GM21390 (cell line): ENCODE results near the gene ATP6V1G2.
"Not testable (repeated sequence)": the region's sequence is repeated elsewhere in the genome, so short reads cannot be mapped to it uniquely, and the experiment has no call there.

Experiments used
- ATAC-seq: cut with Tn5 transposase; IDR thresholded peaks from one replicate; pipeline ENCODE4 v1.9.1; 2021; ENCODE audit not compliant: unreplicated experiment

ATP6V1G2 gene

DNA sequence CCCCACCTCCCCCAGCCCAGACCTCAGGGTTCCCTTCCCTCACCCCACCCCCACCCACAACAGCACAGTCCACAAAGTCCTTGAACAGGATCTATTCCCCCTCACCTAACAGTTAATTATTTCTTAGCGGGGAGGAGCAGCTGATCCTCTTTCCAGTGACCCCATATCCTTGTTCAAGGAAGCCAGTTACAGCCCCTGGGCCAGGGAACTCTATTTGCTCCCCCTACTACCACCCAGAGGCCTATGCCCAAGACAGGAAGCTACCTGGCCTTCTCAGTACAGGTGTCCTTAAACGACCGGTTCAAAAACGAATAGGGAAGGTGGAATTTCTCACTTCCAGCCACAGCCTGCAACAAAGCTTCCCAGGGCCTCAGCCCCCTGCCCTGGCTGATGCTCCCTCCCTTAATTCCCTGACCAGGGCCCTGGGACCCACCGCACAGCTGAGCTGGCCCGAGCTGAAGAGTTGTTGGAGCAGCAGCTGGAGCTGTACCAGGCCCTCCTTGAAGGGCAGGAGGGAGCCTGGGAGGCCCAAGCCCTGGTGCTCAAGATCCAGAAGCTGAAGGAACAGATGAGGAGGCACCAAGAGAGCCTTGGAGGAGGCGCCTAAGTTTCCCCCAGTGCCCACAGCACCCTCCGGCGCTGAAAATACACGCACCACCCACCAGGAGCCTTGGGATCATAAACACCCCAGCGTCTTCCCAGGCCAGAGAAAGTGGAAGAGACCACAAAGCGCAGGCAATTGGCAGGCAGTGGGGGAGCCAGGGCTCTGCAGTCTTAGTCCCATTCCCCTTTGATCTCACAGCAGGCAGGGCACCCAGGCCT, 16.9 kb downstream of the ATP6V1G2 start:
- no peak for ATAC-seq

DNA sequence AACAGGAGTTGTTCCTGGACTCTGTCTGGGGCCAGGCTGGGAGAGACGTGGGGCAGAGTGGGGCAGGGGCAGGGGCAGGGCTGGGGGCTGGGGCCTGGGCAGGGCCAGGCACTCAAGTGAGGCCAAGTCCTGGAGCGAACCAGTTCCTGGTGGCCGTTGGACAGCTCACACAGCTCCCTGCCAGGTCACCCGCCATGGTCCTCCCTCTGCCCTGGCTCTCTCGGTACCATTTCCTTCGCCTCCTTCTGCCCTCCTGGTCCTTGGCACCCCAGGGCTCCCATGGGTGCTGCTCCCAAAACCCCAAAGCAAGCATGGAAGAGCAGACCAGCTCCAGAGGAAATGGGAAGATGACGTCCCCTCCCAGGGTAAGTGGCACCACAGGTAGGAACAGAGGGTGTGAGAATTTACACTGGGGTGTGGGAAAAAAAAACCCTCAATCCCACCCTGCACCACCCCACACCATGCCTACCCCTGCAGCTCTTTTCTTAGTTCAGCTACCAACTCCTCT, 17.5 kb downstream of the ATP6V1G2 start, which contains the start of gene MCCD1:
MCCD1 (plus strand) TSS at position 142 of the 508 bp plus-strand sequence; CDS start at position 195, 53 bp downstream.
- ATAC-seq: no peak

DNA sequence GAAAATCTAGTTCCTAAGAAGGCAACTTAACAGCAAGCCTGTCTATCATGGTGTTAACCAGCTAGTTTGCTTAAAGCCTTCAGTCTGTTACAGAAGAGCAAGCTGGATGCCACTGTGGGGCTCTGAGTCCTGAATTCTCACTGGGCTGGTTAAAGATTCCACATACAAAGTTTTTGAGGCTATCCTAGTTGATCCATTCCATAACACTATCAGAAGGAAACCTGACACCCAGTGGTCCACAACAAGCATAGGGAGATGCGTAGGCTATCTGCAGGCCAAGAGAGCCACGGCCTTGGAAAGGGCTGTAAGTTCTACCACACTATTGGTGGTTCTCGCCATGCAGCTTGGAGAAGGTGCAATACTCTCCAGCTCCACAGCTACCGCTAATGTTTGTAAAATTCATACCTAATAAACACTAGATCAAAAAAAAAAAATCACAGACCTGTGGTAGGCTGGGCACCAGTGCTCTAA, 18.1 kb downstream of the ATP6V1G2 start:
- no peak for ATAC-seq

DNA sequence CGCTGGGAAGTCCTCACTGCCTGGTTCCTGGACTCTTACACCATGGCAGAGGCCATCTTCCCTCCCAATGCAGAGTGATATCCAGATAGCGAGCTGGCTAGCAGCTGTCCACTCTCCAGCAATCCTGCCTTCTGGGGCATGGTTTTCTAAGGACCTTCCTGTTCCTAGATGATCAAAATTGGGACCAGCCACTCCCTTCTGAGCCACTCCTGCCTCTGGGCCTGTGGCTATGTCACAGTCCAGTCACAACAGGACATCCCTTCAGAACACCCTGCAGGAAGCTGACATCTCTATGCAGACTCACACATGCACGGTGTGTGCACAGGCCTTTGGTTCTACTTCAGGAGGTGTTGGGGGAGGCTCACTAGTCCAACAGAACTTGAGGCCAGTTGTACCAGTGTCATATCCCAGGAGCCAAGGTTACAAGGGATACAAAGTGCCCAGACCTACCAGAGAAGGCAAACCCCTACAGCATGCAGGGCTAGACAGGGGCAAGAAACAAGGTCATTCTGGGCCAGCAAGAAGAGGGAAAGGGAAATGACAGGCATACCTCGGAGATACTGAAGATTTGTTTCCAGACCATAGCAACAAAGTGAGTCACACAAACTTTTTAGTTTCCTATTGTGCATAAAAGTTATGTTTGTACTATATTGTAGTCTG, 20.3 kb downstream of the ATP6V1G2 start:
- ATAC-seq: no peak

DNA sequence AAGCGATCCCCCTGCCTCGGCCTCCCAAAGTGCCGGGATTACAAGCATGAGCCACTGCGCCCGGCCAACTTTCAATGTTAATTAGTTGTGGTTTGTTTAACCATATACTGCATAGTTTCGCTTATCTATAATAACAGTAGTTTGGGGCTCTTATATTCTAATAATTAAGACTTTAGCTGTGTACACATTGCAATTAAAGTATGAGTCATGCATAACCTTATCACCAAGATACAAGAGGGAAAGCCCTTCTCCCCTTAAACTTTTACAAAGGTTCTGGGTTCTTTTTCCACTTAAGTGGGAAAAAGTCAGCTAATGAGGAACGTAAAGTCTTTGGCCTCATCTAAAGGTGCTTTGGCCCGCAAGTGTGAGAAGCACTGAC, 20.9 kb downstream of the ATP6V1G2 start:
- no peak for ATAC-seq

DNA sequence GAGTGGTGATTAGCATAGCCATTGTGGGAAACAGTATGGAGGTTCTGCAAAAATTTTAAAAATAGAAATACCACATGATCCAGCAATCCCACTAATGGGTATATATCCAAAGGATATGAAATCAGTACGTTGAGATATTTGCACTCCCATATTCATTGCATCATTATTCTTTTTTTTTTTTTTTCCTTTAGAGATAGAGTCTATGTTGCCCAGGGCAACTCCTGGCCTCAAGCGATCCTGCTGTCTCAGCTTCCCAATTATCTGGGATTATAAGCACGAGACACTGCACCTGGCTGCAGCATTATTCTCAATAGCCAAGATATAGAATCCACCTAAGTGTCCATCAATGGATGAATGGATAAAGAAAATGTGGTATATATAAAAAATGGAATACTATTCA, 24.6 kb downstream of the ATP6V1G2 start:
- ATAC-seq: no peak

DNA sequence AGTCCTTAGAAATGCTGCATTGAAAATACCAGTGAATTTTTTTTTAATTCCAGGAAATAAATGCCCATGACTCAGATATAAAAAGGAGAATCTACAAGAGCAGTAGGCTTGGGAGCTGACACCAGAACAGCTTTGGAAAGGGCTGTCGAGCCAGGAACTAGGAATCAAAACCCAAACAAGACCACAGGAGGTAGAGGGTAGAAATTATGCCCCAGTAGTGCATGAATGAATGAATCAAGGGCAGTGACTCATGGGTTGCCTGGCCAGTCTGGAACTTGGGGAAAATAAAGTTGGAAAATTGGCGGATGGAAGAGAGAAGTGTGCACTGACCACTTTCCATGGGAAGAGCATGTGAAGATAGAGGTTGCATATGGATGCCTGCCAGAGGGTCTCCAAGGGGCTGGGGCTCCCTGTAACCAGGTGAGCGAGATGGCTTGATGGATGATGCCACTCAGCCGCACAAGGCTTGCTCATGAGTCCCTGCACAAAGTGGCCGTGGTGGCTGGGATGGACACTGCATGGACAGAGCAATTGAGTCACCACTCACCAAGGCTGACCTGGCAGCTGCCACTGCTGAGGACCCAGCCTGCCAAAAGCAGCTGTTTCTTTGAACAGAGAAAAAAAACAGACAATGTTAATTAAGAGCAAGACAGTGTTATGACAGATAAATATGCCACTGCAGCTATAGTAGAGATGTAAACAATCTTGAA, 32.8 kb downstream of the ATP6V1G2 start:
- ATAC-seq: no peak

DNA sequence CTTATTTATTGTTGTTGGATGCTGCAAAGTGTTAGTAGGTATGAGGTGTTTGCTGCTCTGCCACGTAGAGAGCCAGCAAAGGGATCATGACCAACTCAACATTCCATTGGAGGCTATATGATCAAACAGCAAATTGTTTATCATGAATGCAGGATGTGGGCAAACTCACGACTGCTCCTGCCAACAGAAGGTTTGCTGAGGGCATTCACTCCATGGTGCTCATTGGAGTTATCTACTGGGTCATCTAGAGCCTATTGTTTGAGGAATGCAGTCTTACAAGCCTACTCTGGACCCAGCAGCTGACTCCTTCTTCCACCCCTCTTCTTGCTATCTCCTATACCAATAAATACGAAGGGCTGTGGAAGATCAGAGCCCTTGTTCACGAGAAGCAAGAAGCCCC, 36.4 kb downstream of the ATP6V1G2 start:
- ATAC-seq: no peak

DNA sequence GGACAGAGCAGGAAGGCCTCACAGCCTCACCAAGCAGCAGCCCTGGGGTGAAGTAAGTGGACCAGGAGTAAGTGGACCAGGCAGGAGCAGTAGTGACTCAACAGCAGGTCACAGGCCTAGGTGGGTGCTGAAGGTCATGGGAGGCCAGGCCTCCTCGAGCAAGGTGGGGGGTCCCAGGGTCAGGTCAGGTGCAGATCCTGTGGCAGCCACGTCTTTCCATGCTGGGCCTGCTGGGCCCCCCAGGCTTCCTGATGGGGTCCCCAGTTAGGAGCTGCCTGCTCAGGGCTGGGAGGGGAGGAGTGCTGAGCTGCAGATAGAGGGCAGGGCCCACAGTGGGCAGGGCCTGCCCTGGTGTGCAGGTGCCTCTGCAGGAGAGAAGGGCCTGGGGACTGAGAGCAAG, 37.4 kb downstream of the ATP6V1G2 start:
- not testable (repeated sequence) for ATAC-seq

DNA sequence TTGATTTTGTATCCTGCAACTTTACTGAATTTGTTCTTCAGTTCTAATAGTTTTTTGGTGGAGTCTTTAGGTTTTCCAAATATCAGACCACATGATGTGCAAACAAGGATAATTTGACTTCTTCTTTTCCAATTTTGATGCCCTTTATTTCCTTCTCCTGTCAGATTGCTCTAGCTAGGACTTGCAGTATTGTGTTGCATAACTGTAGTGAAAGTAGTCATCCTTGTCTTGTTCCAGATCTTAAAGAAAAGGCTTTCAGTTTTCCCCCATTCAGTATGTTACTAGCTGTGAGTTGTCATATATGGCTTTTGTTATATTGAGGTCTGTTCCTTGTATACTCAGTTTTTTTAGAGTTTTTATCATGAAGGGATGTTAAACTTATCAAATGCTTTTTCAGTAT, 43.8 kb downstream of the ATP6V1G2 start:
- ATAC-seq: no peak

DNA sequence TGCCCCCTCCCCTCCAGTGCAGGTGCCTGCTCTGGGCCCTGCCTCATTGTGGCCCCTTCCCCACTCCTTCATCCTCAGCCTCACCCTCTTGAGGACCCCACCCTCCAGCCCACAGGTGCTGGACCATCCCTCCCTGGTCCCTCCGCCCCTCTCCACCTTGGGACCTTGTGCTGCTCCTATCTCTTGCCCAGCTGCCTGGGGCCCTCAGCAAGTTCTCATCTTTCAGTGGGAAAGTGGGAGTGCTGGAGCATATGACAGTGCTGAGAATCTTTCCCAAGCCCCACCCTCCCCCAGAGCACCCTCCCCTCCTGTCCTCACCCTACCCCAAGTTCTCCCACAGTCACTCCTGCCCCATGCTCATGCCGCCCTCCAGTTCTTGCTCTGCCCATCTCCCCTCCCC, 46.8 kb downstream of the ATP6V1G2 start:
- not testable (repeated sequence) for ATAC-seq

DNA sequence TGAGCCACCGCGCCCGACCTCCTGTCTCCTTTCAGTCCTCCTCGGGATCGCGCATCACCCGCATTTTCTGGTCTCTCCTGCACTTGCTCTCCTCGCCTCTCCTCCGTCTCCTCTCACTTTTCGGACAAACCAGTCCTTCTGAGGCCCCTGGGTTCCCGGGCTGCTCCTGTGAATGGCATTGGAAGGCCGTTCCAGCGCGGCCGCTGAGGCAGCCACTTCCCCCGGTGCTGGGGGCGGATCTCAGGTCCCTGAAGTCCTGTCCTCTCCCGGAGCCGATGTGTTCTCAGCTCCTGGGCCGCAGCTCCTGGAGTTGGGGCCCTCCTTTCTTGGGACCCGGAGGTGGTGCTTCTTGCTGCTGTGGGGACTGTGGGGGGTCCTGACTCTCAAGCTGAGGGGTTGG, 47.7 kb downstream of the ATP6V1G2 start:
- ATAC-seq: no peak

DNA sequence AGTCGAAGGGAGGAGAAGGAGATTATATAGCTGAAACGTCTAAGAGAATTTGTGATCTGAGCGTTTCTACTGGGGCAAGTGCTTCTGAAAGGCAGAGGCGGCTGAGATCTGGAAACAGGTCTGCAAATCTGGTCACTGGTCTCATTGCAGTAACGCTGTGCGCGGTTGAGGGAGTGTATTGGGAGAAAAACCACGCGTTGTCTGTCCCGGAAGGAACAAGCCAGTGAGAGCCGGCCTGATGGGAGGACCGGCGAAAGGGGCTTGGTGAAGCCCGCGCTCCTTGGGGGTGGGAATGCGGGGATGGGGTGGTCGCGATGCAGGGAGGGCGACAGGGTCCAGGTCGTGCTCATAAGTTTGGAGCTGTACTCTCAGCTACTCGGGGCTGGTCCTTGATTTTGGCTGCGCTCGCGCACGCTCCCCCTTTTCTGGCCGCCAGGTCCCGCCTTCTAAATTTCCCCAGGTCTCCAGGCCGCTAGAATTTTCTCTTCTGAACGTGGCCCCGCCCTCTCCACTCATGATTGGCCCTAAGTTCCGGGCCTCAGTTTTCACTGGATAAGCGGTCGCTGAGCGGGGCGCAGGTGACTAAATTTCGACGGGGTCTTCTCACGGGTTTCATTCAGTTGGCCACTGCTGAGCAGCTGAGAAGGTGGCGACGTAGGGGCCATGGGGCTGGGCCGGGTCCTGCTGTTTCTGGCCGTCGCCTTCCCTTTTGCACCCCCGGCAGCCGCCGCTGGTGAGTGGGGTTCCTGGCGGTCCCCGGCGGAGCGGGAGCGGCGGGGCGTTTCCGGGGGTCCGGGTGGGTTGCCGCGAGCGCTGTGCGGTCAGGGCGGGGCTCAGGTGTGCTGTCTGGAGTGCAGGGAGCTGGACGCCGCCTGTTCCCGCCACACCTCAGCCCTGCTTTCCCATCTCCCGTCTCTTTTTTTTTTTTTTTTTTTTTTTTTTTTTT, 48.6 kb downstream of the ATP6V1G2 start, which contains the start of gene MICB:
MICB (plus strand) TSS at position 615 of the 946 bp plus-strand sequence; CDS start at position 664, 49 bp downstream.
- ATAC-seq: peak; percentile 44

DNA sequence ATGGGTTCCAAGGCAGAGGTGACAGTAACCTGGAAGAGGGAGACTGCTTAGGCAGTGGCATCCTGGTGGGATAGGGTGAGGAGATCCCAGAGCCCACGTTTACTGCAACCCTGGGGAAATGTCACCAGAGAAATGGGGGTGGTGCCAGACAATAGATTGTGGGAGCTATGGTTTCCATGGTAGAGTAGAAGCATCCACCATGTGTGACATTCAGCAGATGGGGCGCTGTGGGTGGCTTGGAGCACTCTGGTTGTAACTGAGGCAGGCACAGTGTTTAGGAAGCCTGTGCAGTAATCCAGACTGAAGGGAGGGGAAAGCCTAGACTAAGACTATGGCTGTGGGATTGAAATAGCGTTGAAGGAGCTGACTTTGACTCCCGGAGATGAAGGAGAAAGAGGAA, 49.6 kb downstream of the ATP6V1G2 start:
- ATAC-seq: not testable (repeated sequence)

DNA sequence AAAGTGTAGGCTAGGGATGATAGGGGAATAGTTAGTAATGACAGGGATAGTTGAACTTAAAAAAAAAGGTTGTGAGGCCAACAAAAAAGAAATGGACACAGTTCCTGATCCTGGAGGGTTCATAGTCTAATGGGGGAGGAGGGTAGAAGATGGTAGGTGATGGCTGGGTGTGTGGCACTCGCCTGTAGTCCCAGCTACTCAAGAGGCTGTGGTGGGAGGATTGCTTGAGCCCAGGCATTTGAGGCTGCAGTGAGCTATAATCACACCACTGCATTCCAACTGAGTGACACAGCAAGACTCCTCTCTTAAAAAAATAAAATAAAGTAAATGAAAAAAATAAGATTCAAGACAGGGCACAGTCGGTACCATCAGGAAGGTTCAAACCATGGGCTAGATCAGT, 50.8 kb downstream of the ATP6V1G2 start:
- ATAC-seq: no peak
